ENCODE measurements around the gene LRCH1. TPM values are rescaled to one million over a fixed set of nuclear protein-coding genes. Genes with fewer than 3 reads are reported as not detected.

LRCH1 gene
- total and polyA plus RNA-seq, 10 of the 15 experiments (the other 5 are each of a cell fraction or from before 2014, with no cell fraction given): 5.3 to 48.9 (median 14.4) TPM

DNA sequence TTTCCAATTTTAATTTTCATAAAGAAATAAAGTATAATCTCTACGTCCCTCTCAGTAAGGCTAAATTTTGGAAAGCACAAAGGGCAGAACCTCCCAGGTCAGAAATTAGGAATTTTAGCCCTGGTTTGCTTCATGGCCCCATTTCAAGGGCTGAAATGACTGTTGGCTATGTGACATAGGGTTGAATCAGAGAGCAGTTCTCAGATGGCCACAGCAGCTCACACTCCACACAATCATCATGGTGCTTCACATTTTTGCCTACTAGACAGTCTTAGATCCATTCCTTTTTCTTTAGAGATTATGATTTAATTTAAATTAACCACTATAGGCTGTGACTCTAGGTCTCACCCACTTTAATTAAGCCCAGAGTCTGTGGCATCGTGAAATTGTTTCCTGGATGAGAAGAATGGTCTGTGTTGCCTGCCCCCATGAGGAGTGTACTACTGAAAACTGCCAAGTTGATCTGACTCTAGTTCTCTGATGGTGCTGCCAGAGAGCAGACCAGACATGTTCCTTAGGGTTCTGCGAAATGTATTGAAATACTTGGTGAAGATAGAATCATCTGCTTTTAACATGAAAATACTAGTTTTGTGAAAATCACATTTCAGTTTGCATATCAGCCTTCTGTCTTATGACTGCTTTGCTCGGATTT, 186.6 kb downstream of the LRCH1 start (continued):
- TF ChIP-seq TCF3 (IDR thresholded peaks at IDR 0.05; ENCODE audit: borderline replicate concordance, insufficient read depth, low read depth, low read length): no peak
- TF ChIP-seq, protein P1, sequence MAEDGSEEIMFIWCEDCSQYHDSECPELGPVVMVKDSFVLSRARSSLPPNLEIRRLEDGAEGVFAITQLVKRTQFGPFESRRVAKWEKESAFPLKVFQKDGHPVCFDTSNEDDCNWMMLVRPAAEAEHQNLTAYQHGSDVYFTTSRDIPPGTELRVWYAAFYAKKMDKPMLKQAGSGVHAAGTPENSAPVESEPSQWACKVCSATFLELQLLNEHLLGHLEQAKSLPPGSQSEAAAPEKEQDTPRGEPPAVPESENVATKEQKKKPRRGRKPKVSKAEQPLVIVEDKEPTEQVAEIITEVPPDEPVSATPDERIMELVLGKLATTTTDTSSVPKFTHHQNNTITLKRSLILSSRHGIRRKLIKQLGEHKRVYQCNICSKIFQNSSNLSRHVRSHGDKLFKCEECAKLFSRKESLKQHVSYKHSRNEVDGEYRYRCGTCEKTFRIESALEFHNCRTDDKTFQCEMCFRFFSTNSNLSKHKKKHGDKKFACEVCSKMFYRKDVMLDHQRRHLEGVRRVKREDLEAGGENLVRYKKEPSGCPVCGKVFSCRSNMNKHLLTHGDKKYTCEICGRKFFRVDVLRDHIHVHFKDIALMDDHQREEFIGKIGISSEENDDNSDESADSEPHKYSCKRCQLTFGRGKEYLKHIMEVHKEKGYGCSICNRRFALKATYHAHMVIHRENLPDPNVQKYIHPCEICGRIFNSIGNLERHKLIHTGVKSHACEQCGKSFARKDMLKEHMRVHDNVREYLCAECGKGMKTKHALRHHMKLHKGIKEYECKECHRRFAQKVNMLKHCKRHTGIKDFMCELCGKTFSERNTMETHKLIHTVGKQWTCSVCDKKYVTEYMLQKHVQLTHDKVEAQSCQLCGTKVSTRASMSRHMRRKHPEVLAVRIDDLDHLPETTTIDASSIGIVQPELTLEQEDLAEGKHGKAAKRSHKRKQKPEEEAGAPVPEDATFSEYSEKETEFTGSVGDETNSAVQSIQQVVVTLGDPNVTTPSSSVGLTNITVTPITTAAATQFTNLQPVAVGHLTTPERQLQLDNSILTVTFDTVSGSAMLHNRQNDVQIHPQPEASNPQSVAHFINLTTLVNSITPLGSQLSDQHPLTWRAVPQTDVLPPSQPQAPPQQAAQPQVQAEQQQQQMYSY (CRISPR knock-in tag; IDR thresholded peaks at IDR 0.05): no peak
- no peak for TF ChIP-seq MEF2B (IDR thresholded peaks at IDR 0.05; ENCODE audit: partially characterized antibody, poor library complexity, severe bottlenecking)
- TF ChIP-seq NR2C2 (IDR thresholded peaks at IDR 0.05; ENCODE audit: borderline replicate concordance, control insufficient read depth, insufficient read length, low read depth): no peak

DNA sequence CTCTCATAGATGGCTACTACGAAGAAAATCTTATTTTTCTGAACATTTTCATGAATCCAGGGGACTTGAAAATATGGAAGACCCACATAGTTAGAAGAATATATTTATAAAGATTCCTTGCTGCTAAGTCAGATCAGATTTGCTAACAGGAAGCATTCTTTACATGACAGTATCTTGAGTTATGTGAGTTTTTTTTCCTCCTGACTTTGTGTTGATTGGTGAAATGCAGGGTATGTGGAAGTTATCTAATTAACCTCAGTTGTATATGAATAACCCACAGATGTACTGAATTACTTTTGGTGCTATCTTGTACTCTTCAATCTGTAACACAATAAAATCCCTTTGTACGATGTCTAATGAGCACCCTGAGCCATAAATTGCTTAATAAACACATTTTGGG, 190.2 kb downstream of the LRCH1 start:
- Histone ChIP-seq H3K4me3 (no peak overlapping the region), H3K27ac (ENCODE audit: control insufficient read depth, insufficient read depth) (no peak overlapping the region), H3K9ac (ENCODE audit: control insufficient read depth, insufficient read depth, low read length) (no peak overlapping the region), H3K4me2 (ENCODE audit: control insufficient read depth, insufficient read depth) (no peak overlapping the region), H3K36me3 (ENCODE audit: control insufficient read depth in 2 of 2, insufficient read depth in 2 of 2, low read length in 1 of 2) (peaks cover 10 to 41% of the 10 kb centered on the region in 2 experiments), H3K4me1 (ENCODE audit: control insufficient read depth, insufficient read depth, low read length) (no peaks in the 10 kb centered on the region), H3K27me3 (replicated peaks in 1 of 2; ENCODE audit: control insufficient read depth in 2 of 2, insufficient read depth in 2 of 2, low read length in 1 of 2) (no peaks in the 10 kb centered on the region), H2AFZ (ENCODE audit: control insufficient read depth, low read depth, low read length) (no peak overlapping the region), H3K9me3 (replicated peaks; ENCODE audit: control insufficient read depth, insufficient read depth, low read length) (no peaks in the 10 kb centered on the region), H4K20me1 (ENCODE audit: control insufficient read depth, insufficient read depth) (no peaks in the 10 kb centered on the region), H3K79me2 (ENCODE audit: control insufficient read depth, insufficient read depth, low read length) (no peaks in the 10 kb centered on the region)
- 92% methylated on average over 2 of the region's 2 CpGs for WGBS (ENCODE audit: insufficient coverage, insufficient replicate concordance, low lambda C conversion rate, missing lambda C conversion rate)
- ATAC-seq (no peak), DNase-seq (ENCODE audit: low read depth, low spot score) (no peak), FAIRE-seq (no peak)
- ChIA-PET CTCF (no interaction called here), RAD21 (ENCODE audit: unreplicated experiment) (no interaction called here), POLR2A (no interaction called here), SMC1A (ENCODE audit: uncharacterized antibody, unreplicated experiment) (no interaction called here)
- in situ Hi-C loops (cut with MboI): no loop called here
- intact Hi-C loops (cut with micrococcal nuclease; ENCODE audit: unreplicated experiment): no loop called here
- no TSS peak for BruUV-seq (replicated peaks)
- TF ChIP-seq, protein P2, sequence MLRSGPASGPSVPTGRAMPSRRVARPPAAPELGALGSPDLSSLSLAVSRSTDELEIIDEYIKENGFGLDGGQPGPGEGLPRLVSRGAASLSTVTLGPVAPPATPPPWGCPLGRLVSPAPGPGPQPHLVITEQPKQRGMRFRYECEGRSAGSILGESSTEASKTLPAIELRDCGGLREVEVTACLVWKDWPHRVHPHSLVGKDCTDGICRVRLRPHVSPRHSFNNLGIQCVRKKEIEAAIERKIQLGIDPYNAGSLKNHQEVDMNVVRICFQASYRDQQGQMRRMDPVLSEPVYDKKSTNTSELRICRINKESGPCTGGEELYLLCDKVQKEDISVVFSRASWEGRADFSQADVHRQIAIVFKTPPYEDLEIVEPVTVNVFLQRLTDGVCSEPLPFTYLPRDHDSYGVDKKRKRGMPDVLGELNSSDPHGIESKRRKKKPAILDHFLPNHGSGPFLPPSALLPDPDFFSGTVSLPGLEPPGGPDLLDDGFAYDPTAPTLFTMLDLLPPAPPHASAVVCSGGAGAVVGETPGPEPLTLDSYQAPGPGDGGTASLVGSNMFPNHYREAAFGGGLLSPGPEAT (IDR thresholded peaks at IDR 0.05; ENCODE audit: low read depth): no peak
- no peak for TF ChIP-seq ETV6 (conservative IDR thresholded peaks at IDR 0.05 in 1 of 2, IDR thresholded peaks at IDR 0.05 in 1 of 2; ENCODE audit: borderline replicate concordance in 1 of 2, low read depth in 1 of 2)
- TF ChIP-seq, protein P3, sequence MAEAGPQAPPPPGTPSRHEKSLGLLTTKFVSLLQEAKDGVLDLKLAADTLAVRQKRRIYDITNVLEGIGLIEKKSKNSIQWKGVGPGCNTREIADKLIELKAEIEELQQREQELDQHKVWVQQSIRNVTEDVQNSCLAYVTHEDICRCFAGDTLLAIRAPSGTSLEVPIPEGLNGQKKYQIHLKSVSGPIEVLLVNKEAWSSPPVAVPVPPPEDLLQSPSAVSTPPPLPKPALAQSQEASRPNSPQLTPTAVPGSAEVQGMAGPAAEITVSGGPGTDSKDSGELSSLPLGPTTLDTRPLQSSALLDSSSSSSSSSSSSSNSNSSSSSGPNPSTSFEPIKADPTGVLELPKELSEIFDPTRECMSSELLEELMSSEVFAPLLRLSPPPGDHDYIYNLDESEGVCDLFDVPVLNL (IDR thresholded peaks at IDR 0.05; ENCODE audit: low read depth, low read length): no peak
- TF ChIP-seq LARP7 (IDR thresholded peaks at IDR 0.05): no peak
- TF ChIP-seq, protein P4, sequence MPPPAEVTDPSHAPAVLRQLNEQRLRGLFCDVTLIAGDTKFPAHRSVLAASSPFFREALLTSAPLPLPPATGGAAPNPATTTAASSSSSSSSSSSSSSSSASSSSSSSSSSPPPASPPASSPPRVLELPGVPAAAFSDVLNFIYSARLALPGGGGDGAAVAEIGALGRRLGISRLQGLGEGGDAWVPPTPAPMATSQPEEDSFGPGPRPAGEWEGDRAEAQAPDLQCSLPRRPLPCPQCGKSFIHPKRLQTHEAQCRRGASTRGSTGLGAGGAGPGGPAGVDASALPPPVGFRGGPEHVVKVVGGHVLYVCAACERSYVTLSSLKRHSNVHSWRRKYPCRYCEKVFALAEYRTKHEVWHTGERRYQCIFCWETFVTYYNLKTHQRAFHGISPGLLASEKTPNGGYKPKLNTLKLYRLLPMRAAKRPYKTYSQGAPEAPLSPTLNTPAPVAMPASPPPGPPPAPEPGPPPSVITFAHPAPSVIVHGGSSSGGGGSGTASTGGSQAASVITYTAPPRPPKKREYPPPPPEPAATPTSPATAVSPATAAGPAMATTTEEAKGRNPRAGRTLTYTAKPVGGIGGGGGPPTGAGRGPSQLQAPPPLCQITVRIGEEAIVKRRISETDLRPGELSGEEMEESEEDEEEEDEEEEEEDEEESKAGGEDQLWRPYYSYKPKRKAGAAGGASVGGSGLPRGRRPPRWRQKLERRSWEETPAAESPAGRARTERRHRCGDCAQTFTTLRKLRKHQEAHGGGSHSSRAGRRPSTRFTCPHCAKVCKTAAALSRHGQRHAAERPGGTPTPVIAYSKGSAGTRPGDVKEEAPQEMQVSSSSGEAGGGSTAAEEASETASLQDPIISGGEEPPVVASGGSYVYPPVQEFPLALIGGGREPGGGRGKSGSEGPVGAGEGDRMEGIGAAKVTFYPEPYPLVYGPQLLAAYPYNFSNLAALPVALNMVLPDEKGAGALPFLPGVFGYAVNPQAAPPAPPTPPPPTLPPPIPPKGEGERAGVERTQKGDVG (CRISPR knock-in tag; IDR thresholded peaks at IDR 0.05): no peak
- no peak for TF ChIP-seq NFYA (IDR thresholded peaks at IDR 0.05; ENCODE audit: borderline replicate concordance, low read depth, low read length)
- TF ChIP-seq SIX5 (IDR thresholded peaks at IDR 0.05; ENCODE audit: low read depth, low read length, severe bottlenecking): no peak

Measured in GM12878 (cell line).